Occipital lobe (tissue), 2 donors: Measurements from ENCODE around the gene PRUNE1. TPM values are rescaled to one million over a fixed set of nuclear protein-coding genes. Genes with fewer than 3 reads are reported as not detected.

Experiments used
- DNase-seq: peaks from one replicate; lab custom pipeline; 2025; lab: John Stamatoyannopoulos, UW
- total RNA-seq: library from RNA; depleted of rRNA; stranded (reverse); fragments of >200 nt; gene quantifications from one replicate; pipeline ENCODE4 v1.2.3, GENCODE V29; 2014

PRUNE1 gene
- total RNA-seq, 1 donor from 2014 or later, result 25.3 TPM

- DNase-seq, result no peak
Measured at GRCh38 chr1:151005729-151006319, 2.4 kb upstream of the PRUNE1 start.

GRCh38 chr1:151006327-151007052 lies 1.8 kb upstream of the PRUNE1 start, which contains the start of gene MINDY1:
MINDY1 (minus strand) TSS chr1:151006902; CDS start chr1:151002617, 4,285 bp downstream.
- DNase-seq, result peak; percentile 80

GRCh38 chr1:151007853-151008243 lies 401 bp upstream of the PRUNE1 start:
- no peak for DNase-seq

GRCh38 chr1:151009206-151009587 lies 948 bp downstream of the PRUNE1 start:
- no peak for DNase-seq

- no peak for DNase-seq
Measured at GRCh38 chr1:151009674-151010345, 1.6 kb downstream of the PRUNE1 start.

GRCh38 chr1:151010346-151010726 lies 2.1 kb downstream of the PRUNE1 start:
- DNase-seq, result no peak

GRCh38 chr1:151011154-151011850 lies 3.1 kb downstream of the PRUNE1 start:
- DNase-seq, result no peak

- DNase-seq, result no peak
Measured at GRCh38 chr1:151012684-151013471, 4.6 kb downstream of the PRUNE1 start.

- no peak for DNase-seq
Measured at GRCh38 chr1:151013518-151013917, 5.3 kb downstream of the PRUNE1 start.

GRCh38 chr1:151024540-151025146 lies 16.4 kb downstream of the PRUNE1 start:
- peak; percentile 32 for DNase-seq

- no peak for DNase-seq
Measured at GRCh38 chr1:151026460-151026859, 18.2 kb downstream of the PRUNE1 start.

- no peak for DNase-seq
Measured at GRCh38 chr1:151032164-151032563, 23.9 kb downstream of the PRUNE1 start.

GRCh38 chr1:151035167-151035566 lies 26.9 kb downstream of the PRUNE1 start:
- DNase-seq, result no peak

GRCh38 chr1:151036356-151036755 lies 28.1 kb downstream of the PRUNE1 start, which contains the start of gene BNIPL:
BNIPL (plus strand) TSS chr1:151036586; CDS start chr1:151036726, 140 bp downstream.
- no peak for DNase-seq

GRCh38 chr1:151037032-151037431 lies 28.8 kb downstream of the PRUNE1 start:
- no peak for DNase-seq

- DNase-seq, result no peak
Measured at GRCh38 chr1:151039521-151039920, 31.3 kb downstream of the PRUNE1 start.

GRCh38 chr1:151043163-151043562 lies 34.9 kb downstream of the PRUNE1 start:
- DNase-seq, result no peak

- peak; percentile 57 for DNase-seq
Measured at GRCh38 chr1:151047591-151047924, 39.3 kb downstream of the PRUNE1 start, which contains the start of gene C1orf56. C1orf56 (plus strand) TSS chr1:151047751; CDS start chr1:151047848, 97 bp downstream.

GRCh38 chr1:151047925-151048644 lies 39.8 kb downstream of the PRUNE1 start:
- peak; percentile 45 for DNase-seq

- DNase-seq, result no peak
Measured at GRCh38 chr1:151048645-151049032, 40.4 kb downstream of the PRUNE1 start.
